Measurements from ENCODE around the gene SLC43A1.
A peak's percentile ranks its signal among the peaks of the same experiment; 100 is the strongest.

The SLC43A1 gene

GRCh38 chr11:57506522-57506921 lies 9.0 kb downstream of the SLC43A1 start:
- H4K8ac ChIP-seq (ENCODE audit: low read length) = no peak overlapping the region
- no peak overlapping the region for H2BK120ac ChIP-seq (ENCODE audit: low read depth, low read length)
- no peaks in the 10 kb centered on the region for H3K79me1 ChIP-seq (replicated peaks; ENCODE audit: low read length, poor library complexity, severe bottlenecking)
- H3K36me3 ChIP-seq (ENCODE audit: control insufficient read depth in 1 of 2, insufficient read depth in 2 of 2, low read depth in 1 of 2, low read length in 2 of 2) = peaks cover 0 to 10% of the 10 kb centered on the region in 2 experiments
- 90% methylated on average over 1 of the region's 1 CpG for WGBS
- H2AK5ac ChIP-seq (ENCODE audit: low read length, severe bottlenecking) = no peak overlapping the region
- no peak overlapping the region for H3K18ac ChIP-seq (ENCODE audit: low read depth in 1 of 2, low read length in 2 of 2)
- DNase-seq = no peak
- H3K27me3 ChIP-seq (ENCODE audit: control insufficient read depth in 1 of 2, insufficient read depth in 1 of 2, low read length in 2 of 2) = no peaks in the 10 kb centered on the region
- no peak overlapping the region for H3K27ac ChIP-seq (ENCODE audit: low read length, poor library complexity, severe bottlenecking)
- no peak overlapping the region for H3K23ac ChIP-seq (ENCODE audit: low read length in 2 of 2)
- no peak overlapping the region for H3K4me2 ChIP-seq (ENCODE audit: low read length, poor library complexity, severe bottlenecking)
- no peak overlapping the region for H2BK12ac ChIP-seq (ENCODE audit: low read length in 2 of 2)
- H2AFZ ChIP-seq (ENCODE audit: low read depth, low read length) = no peak overlapping the region
- no peak overlapping the region for H3K4ac ChIP-seq (ENCODE audit: low read depth in 1 of 2, low read length in 2 of 2)
- no peak overlapping the region for H2BK5ac ChIP-seq (ENCODE audit: low read depth, low read length, poor library complexity, severe bottlenecking)
- no peak overlapping the region for H4K91ac ChIP-seq (ENCODE audit: low read length)
- H3K9ac ChIP-seq (ENCODE audit: low read length) = no peak overlapping the region
- no peaks in the 10 kb centered on the region for H3K4me1 ChIP-seq (ENCODE audit: control insufficient read depth, insufficient read depth, low read depth, low read length)
- H3K9me3 ChIP-seq (ENCODE audit: control insufficient read depth, low read length) = no peaks in the 10 kb centered on the region
- H3K14ac ChIP-seq (ENCODE audit: low read length in 2 of 2) = no peak overlapping the region
- H2BK15ac ChIP-seq (ENCODE audit: low read depth, poor library complexity, severe bottlenecking) = no peak overlapping the region
- no peak overlapping the region for H3K4me3 ChIP-seq (ENCODE audit: insufficient read depth in 1 of 2, low read depth in 1 of 2, low read length in 2 of 2)

GRCh38 chr11:57504511-57504910 lies 11.0 kb downstream of the SLC43A1 start:
- H3K4me3 ChIP-seq (ENCODE audit: insufficient read depth in 1 of 2, low read depth in 1 of 2, low read length in 2 of 2) = no peak overlapping the region
- no peak for DNase-seq
- H2AK5ac ChIP-seq (ENCODE audit: low read length, severe bottlenecking) = no peak overlapping the region
- no peak overlapping the region for H2AFZ ChIP-seq (ENCODE audit: low read depth, low read length)
- no peaks in the 10 kb centered on the region for H3K9me3 ChIP-seq (ENCODE audit: control insufficient read depth, low read length)
- no peak overlapping the region for H2BK12ac ChIP-seq (ENCODE audit: low read length in 2 of 2)
- no peak overlapping the region for H2BK15ac ChIP-seq (ENCODE audit: low read depth, poor library complexity, severe bottlenecking)
- H3K36me3 ChIP-seq (ENCODE audit: control insufficient read depth in 1 of 2, insufficient read depth in 2 of 2, low read depth in 1 of 2, low read length in 2 of 2) = peaks cover 0 to 15% of the 10 kb centered on the region in 2 experiments
- no peak overlapping the region for H3K14ac ChIP-seq (ENCODE audit: low read length in 2 of 2)
- no peak overlapping the region for H3K4ac ChIP-seq (ENCODE audit: low read depth in 1 of 2, low read length in 2 of 2)
- no peaks in the 10 kb centered on the region for H3K79me1 ChIP-seq (replicated peaks; ENCODE audit: low read length, poor library complexity, severe bottlenecking)
- no peak overlapping the region for H2BK120ac ChIP-seq (ENCODE audit: low read depth, low read length)
- no peak overlapping the region for H2BK5ac ChIP-seq (ENCODE audit: low read depth, low read length, poor library complexity, severe bottlenecking)
- peaks cover 2% of the 10 kb centered on the region for H3K4me1 ChIP-seq (ENCODE audit: control insufficient read depth, insufficient read depth, low read depth, low read length)
- H4K91ac ChIP-seq (ENCODE audit: low read length) = no peak overlapping the region
- H3K27me3 ChIP-seq (ENCODE audit: control insufficient read depth in 1 of 2, insufficient read depth in 1 of 2, low read length in 2 of 2) = no peaks in the 10 kb centered on the region
- no peak overlapping the region for H3K4me2 ChIP-seq (ENCODE audit: low read length, poor library complexity, severe bottlenecking)
- H3K9ac ChIP-seq (ENCODE audit: low read length) = no peak overlapping the region
- WGBS = 92% methylated on average over 4 of the region's 4 CpGs
- H4K8ac ChIP-seq (ENCODE audit: low read length) = no peak overlapping the region
- no peak overlapping the region for H3K27ac ChIP-seq (ENCODE audit: low read length, poor library complexity, severe bottlenecking)
- no peak overlapping the region for H3K18ac ChIP-seq (ENCODE audit: low read depth in 1 of 2, low read length in 2 of 2)
- no peak overlapping the region for H3K23ac ChIP-seq (ENCODE audit: low read length in 2 of 2)

DNA sequence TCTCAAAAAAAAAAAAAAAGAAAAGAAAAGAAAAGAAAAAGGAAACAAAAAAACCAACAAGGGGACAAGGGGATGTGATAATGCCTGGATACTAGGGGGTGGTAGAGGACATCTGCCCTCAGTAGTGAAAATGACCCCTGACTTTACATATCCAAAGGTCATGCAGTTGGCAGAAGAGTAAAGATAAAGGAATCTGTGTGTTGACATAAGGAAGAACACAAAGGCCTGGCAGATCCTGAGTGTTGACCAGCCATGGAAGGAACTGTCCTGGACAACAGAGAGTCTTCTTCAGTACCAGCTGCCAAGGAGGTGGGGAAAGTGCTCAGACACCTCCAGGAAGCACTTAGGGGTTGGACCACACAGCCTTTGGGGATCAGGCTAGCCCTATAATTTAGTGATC lies 12.6 kb downstream of the SLC43A1 start:
- H3K23ac ChIP-seq (ENCODE audit: low read length in 2 of 2) = no peak overlapping the region
- H3K4me3 ChIP-seq (ENCODE audit: insufficient read depth in 1 of 2, low read depth in 1 of 2, low read length in 2 of 2) = no peak overlapping the region
- no peak for DNase-seq
- no peaks in the 10 kb centered on the region for H3K9me3 ChIP-seq (ENCODE audit: control insufficient read depth, low read length)
- H2AK5ac ChIP-seq (ENCODE audit: low read length, severe bottlenecking) = no peak overlapping the region
- peaks cover 0 to 20% of the 10 kb centered on the region in 2 experiments for H3K36me3 ChIP-seq (ENCODE audit: control insufficient read depth in 1 of 2, insufficient read depth in 2 of 2, low read depth in 1 of 2, low read length in 2 of 2)
- no peak overlapping the region for H3K14ac ChIP-seq (ENCODE audit: low read length in 2 of 2)
- H3K27me3 ChIP-seq (ENCODE audit: control insufficient read depth in 1 of 2, insufficient read depth in 1 of 2, low read length in 2 of 2) = no peaks in the 10 kb centered on the region
- H3K79me1 ChIP-seq (replicated peaks; ENCODE audit: low read length, poor library complexity, severe bottlenecking) = peaks cover 2% of the 10 kb centered on the region
- no peak overlapping the region for H2BK120ac ChIP-seq (ENCODE audit: low read depth, low read length)
- H4K91ac ChIP-seq (ENCODE audit: low read length) = no peak overlapping the region
- no peak overlapping the region for H3K9ac ChIP-seq (ENCODE audit: low read length)
- H2BK12ac ChIP-seq (ENCODE audit: low read length in 2 of 2) = no peak overlapping the region
- H3K4me2 ChIP-seq (ENCODE audit: low read length, poor library complexity, severe bottlenecking) = no peak overlapping the region
- no peak overlapping the region for H4K8ac ChIP-seq (ENCODE audit: low read length)
- no peak overlapping the region for H3K18ac ChIP-seq (ENCODE audit: low read depth in 1 of 2, low read length in 2 of 2)
- H3K4me1 ChIP-seq (ENCODE audit: control insufficient read depth, insufficient read depth, low read depth, low read length) = peaks cover 5% of the 10 kb centered on the region
- no peak overlapping the region for H2BK5ac ChIP-seq (ENCODE audit: low read depth, low read length, poor library complexity, severe bottlenecking)
- H3K27ac ChIP-seq (ENCODE audit: low read length, poor library complexity, severe bottlenecking) = no peak overlapping the region
- no peak overlapping the region for H2BK15ac ChIP-seq (ENCODE audit: low read depth, poor library complexity, severe bottlenecking)
- H2AFZ ChIP-seq (ENCODE audit: low read depth, low read length) = no peak overlapping the region
- no peak overlapping the region for H3K4ac ChIP-seq (ENCODE audit: low read depth in 1 of 2, low read length in 2 of 2)

- DNase-seq = no peak
- WGBS = 97% methylated on average over 3 of the region's 3 CpGs
- Histone ChIP-seq H3K36me3 (ENCODE audit: control insufficient read depth in 1 of 2, insufficient read depth in 2 of 2, low read depth in 1 of 2, low read length in 2 of 2) (peaks cover 0 to 23% of the 10 kb centered on the region in 2 experiments), H2BK120ac (ENCODE audit: low read depth, low read length) (no peak overlapping the region), H3K14ac (ENCODE audit: low read length in 2 of 2) (no peak overlapping the region), H3K27ac (ENCODE audit: low read length, poor library complexity, severe bottlenecking) (no peak overlapping the region), H3K9me3 (ENCODE audit: control insufficient read depth, low read length) (no peaks in the 10 kb centered on the region), H2BK5ac (ENCODE audit: low read depth, low read length, poor library complexity, severe bottlenecking) (no peak overlapping the region), H3K23ac (ENCODE audit: low read length in 2 of 2) (peak overlapping the region in 1 of 2 experiments; percentile 37), H2AK5ac (ENCODE audit: low read length, severe bottlenecking) (no peak overlapping the region), H2BK15ac (ENCODE audit: low read depth, poor library complexity, severe bottlenecking) (no peak overlapping the region), H2AFZ (ENCODE audit: low read depth, low read length) (no peak overlapping the region), H3K4me2 (ENCODE audit: low read length, poor library complexity, severe bottlenecking) (no peak overlapping the region), H3K18ac (ENCODE audit: low read depth in 1 of 2, low read length in 2 of 2) (no peak overlapping the region), H3K4me1 (ENCODE audit: control insufficient read depth, insufficient read depth, low read depth, low read length) (peaks cover 5% of the 10 kb centered on the region), H3K27me3 (ENCODE audit: control insufficient read depth in 1 of 2, insufficient read depth in 1 of 2, low read length in 2 of 2) (no peaks in the 10 kb centered on the region), H4K8ac (ENCODE audit: low read length) (no peak overlapping the region), H3K4me3 (ENCODE audit: insufficient read depth in 1 of 2, low read depth in 1 of 2, low read length in 2 of 2) (no peak overlapping the region), H2BK12ac (ENCODE audit: low read length in 2 of 2) (no peak overlapping the region), H4K91ac (ENCODE audit: low read length) (no peak overlapping the region), H3K4ac (ENCODE audit: low read depth in 1 of 2, low read length in 2 of 2) (no peak overlapping the region), H3K9ac (ENCODE audit: low read length) (no peak overlapping the region), H3K79me1 (replicated peaks; ENCODE audit: low read length, poor library complexity, severe bottlenecking) (peaks cover 2% of the 10 kb centered on the region)
Observed at GRCh38 chr11:57502376-57502775, 13.1 kb downstream of the SLC43A1 start.

Measured in mesenchymal stem cell (in vitro differentiated cells and primary cell).